LHCN-M2 (cell line): ENCODE measurements around the gene TBCE. TPM values are rescaled to one million over a fixed set of nuclear protein-coding genes. Genes with fewer than 3 reads are reported as not detected.
"Not testable (repeated sequence)": the region's sequence is repeated elsewhere in the genome, so short reads cannot be mapped to it uniquely, and the experiment has no call there.

Experiments
- DNase-seq: peaks from one replicate; pipeline ENCODE4 v3.0.0-alpha.2; 2012; ENCODE audit warnings: low read depth
- total RNA-seq: library from RNA; depleted of rRNA; stranded (reverse); fragments of >200 nt; gene quantifications from 2 replicates; pipeline ENCODE4 v1.2.3, GENCODE V29; 2014

The TBCE gene
- total RNA-seq, 1 experiment from 2014 or later: 21.8 TPM

DNA sequence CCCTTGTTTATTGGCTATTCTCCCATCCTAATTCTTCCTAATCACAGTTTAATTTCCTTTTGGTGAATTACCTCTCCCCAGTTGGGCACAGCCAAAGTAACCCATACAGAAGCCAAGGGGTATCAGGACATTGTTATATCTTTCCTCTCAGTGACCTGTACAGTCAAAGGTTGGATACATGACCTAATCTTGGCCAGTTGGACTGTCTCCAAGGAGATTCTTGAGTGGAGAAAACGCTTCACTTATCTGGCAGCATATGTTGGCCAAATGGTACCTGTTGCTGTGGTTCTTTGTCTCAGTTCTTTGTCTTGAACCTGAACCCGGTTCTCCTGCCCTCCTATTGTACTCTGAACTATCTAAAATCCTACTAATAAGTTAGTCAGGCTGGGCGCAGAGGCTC, 15.3 kb upstream of the TBCE start:
- no peak for DNase-seq

GRCh38 chr1:235357485-235358373, 9.5 kb upstream of the TBCE start:
- DNase-seq: no peak

GRCh38 chr1:235358899-235359298, 8.3 kb upstream of the TBCE start:
- no peak for DNase-seq

GRCh38 chr1:235364189-235364588, 3.0 kb upstream of the TBCE start:
- not testable (repeated sequence) for DNase-seq

DNA sequence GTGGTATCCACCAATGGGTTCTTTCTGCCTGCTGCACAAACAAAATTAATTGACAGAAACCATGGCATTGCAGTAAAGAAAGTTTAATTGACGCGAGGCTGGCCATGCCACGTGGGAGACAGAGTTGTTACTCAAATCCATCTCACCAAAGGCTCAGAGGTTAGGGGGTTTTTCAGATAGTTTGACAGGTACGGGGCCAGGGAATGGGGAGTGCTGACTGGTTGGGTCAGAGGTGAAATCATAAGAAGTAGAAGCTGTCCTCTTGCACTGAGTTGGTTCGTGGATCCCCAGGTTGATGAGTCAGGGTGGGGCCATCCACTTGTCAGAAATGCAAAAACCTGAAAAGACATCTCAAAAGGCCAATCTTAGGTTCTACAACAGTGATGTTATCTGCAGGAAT, 941 bp upstream of the TBCE start:
- DNase-seq: no peak

DNA sequence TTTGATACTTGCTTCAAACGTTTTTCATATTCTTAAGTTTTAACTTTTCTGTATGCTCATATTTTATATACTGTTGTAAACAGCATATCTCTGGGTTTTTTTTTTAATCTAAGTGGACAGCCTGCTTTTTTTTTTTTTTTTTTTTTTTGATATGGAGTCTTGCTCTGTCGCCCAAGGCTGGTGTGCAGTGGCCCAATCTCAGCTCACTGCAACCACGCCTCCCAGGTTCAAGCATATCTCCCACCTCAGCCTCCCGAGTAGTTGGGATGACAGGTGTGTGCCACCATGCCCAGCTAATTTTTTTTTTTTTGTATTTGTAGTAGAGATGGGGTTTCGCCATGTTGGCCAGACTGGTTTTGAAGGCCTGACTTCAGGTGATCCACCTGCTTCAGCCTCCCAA, 1.2 kb downstream of the TBCE start:
- DNase-seq: no peak

GRCh38 chr1:235369802-235370201, 2.6 kb downstream of the TBCE start:
- DNase-seq: no peak

DNA sequence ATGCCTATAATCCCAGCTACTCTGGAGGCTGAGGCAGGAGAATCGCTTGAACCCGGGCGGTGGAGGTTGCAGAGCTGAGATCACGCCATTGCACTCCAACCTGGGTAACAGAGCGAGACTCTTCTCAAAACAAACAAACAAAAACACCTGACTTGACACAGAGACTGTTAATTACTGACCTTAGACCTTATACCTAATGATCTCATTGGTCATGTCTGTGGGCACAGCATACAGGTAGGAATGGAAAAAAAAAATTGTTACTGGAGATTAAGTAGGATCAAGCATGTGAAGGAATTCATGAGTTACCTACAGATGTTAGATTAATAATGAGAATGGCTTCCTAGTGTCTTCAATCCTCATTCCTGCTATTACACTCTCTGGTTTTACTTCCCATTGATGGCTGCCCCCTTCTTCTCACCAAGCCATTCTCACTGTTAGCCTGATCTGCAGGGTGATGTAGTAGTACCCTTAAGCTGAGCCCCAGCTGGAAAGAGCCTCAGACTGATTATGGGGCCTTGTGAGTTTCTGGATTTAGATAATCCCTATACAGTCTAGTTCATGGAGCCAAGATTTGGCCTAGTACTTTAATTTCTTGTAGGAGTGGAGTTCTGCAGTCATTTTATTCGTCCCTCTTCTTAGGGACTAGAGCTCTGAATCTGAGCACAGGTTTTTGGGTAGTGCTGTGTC, 8.8 kb downstream of the TBCE start:
- DNase-seq: no peak

DNA sequence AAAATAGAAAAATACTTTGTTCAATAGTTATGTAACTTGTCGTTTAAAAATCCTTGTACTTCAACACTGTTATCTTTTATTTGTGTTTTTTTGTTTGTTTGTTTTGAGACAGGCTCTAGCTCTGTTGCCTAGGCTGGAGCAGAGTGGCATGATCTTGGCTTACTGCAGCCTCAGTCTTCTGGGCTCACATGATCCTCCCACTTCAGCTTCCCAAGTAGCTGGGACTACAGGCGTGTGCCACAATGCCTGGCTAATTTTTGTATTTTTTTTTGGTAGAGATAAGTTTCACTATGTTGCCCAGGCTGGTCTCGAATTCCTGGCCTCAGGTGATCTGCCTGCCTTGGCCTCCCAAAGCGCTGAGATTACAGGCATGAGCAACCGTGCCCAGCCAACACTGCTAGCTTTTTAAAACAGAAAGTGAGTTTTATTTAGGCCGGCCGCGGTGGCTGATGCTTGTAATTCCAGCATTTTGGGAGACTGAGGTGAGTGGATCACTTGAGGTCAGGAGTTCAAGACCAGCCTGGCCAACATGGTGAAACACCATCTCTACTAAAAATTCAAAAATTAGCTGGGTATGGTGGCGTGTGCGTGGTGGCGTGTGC, 11.0 kb downstream of the TBCE start:
- DNase-seq: not testable (repeated sequence)

- DNase-seq: not testable (repeated sequence)
Observed at GRCh38 chr1:235381955-235382739, 14.9 kb downstream of the TBCE start.

DNA sequence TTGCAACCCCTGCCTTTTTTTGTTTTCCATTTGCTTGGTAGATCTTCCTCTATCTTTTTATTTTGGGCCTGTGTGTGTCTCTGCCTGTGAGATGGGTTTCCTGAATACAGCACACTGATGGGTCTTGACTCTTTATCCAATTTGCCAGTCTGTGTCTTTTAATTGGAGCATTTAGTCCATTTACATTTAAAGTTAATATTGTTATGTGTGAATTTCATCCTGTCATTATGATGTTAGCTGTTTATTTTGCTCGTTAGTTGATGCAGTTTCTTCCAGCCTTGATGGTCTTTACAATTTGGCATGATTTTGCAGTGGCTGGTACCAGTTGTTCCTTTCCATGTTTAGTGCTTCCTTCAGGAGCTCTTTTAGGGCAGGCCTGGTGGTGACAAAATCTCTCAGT, 18.4 kb downstream of the TBCE start:
- not testable (repeated sequence) for DNase-seq

DNA sequence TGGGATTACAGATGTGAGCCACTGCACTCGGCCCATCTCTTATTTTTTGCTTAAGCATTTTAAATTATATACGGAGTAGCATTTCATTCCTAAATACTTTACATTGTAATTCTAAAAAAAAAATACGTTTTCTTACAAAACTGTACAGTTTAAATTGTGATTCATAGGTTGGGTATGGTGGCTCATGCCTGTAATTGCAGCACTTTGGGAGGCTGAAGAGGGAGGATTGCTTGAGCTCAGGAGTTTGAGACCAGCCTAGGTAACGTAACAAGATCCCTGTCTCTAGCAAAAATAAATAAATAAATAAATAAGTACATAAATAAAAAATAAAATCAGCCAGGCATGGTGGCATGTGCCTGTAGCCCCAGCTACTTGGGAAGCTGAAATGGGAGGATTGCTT, 24.6 kb downstream of the TBCE start:
- no peak for DNase-seq

GRCh38 chr1:235397733-235398132, 30.5 kb downstream of the TBCE start:
- DNase-seq: peak; percentile 95

DNA sequence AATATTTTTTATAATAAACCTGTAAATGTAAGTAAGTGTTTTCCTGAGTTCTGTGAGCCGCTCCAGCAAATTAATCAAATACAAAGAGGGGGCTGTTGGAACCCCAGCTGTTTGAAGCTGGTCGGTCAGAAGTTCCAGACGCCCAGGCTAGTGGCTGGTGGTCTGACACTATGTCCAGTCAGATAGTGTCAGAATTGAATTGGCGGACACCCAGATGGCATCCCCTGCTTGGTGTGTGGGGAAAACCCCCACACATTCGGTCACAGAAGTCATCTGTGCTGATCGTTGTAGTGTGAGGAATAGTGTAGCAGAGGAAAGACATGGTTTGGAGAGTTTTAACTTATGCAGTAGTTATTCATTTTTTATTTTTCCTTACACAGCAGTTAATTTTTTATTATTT, 32.4 kb downstream of the TBCE start:
- DNase-seq: no peak

GRCh38 chr1:235401251-235401650, 34.0 kb downstream of the TBCE start:
- no peak for DNase-seq

DNA sequence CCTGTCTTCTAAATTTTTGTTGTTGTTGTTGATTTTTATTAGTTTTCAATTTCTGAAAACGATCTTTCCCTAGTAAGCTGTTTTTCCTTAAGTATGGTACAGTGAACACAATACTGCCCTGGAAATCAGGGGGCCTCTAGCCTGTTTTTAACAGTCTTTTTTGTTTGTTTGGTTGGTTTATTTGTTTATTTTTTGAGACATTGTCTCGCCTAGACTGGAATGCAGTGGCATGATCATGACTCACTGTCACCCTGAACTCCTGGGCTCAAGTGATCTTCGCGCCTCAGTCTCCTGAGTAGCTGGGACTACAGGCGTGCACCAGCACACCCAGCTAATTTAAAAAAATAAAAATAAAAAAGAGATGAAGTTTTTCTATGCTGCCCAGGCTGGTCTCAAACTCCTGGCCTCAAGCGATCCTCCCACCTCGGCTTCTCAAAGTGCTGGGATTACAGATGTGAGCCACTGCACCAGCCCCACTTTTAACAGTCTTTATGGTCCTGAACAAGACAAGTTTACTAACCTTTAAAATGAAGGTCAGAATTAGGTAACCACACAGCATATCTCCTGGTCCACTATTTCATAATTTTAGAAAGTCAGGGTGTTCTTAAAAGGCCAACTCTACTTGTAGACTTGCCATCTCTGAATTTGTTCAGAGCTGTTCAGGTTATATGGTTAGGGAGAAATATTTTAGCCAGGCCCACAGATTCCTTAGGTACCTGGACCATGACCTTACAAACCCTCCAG, 35.4 kb downstream of the TBCE start:
- DNase-seq: no peak

DNA sequence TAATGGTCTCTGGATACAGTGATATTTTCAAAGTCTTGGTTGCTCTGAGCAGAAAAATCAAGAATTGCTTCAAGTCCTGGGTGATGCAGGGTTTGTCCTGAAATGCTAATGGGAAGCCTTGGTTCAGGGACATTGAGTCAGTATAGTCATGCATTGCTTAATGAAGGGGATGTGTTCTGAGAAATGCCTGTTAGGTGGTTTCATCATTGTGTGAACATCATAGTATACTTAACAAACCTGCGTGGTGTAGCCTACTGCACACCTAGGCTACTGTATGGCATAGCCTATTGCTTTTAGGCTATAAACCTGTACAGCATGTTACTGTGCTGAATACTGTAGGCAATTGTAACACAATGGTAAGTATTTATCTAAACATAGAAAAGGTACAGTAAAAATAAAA, 36.4 kb downstream of the TBCE start:
- DNase-seq: no peak

GRCh38 chr1:235404190-235404589, 37.0 kb downstream of the TBCE start:
- peak; percentile 51 for DNase-seq

GRCh38 chr1:235407419-235407818, 40.2 kb downstream of the TBCE start:
- DNase-seq: no peak

GRCh38 chr1:235408503-235408960, 41.3 kb downstream of the TBCE start:
- no peak for DNase-seq
